Measurements from ENCODE around the gene PLXDC2.

DNA sequence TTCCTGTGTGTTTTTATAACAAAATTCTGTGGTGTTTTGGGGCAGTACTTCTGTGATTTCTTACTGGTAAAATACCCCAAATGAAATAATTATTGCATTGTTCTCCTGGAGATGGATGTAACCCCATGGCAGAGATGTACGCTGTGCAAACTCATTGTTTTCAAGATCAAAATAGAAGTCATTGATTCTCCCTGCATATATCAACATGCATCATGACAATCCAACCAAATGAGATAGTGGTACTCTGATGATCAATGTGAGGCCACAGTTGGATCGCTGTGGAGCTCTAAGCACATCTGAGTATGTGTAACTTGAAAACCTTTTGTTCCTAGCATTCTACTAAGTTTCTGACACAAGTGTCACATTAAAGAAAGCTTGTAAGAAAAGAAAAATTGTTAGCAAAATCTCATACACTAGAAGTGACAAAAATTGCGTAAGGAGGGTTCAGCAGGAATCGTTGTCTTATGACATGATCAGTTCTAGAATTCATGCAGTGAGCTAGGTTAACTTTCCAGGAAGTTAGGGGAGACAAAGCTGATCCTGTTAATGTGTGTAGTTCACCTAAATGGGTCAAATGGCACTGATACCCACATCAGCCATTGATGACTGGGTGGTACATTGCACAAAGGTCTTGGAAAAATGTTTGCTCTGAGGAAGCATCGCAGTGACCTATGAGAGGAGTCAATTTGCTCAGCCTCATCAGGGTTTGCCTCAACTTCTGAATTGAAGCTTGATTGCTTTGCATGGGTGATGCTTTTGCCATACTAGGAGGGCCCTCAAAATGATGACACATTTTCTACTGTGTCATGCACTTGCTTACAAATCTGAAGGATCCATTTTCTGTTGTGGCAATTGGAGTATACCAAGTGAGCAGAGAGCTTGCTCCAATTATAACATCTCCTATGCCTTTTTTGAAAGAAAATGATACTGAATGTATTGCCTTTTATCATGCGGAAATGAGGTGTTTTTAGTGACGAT, 145.1 kb downstream of the PLXDC2 start:
- TF ChIP-seq, protein P1, sequence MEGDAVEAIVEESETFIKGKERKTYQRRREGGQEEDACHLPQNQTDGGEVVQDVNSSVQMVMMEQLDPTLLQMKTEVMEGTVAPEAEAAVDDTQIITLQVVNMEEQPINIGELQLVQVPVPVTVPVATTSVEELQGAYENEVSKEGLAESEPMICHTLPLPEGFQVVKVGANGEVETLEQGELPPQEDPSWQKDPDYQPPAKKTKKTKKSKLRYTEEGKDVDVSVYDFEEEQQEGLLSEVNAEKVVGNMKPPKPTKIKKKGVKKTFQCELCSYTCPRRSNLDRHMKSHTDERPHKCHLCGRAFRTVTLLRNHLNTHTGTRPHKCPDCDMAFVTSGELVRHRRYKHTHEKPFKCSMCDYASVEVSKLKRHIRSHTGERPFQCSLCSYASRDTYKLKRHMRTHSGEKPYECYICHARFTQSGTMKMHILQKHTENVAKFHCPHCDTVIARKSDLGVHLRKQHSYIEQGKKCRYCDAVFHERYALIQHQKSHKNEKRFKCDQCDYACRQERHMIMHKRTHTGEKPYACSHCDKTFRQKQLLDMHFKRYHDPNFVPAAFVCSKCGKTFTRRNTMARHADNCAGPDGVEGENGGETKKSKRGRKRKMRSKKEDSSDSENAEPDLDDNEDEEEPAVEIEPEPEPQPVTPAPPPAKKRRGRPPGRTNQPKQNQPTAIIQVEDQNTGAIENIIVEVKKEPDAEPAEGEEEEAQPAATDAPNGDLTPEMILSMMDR (IDR thresholded peaks at IDR 0.05; ENCODE audit: low read length) = no peak
- TF ChIP-seq EZH2 (IDR thresholded peaks at IDR 0.05; ENCODE audit: borderline replicate concordance, low read length) = no peak
